Breast epithelium (tissue), 4 donors: ENCODE results near the gene DACT2. TPM values are rescaled to one million over a fixed set of nuclear protein-coding genes. Genes with fewer than 3 reads are reported as not detected.

ENCODE experiments used
- DNase-seq, 2 donors: peaks; one replicate each; pipeline ENCODE4 v3.0.0-alpha.2; 2019; ENCODE audit warnings: low spot score in 2 of 2
- H3K27ac ChIP-seq, 2 donors: fragments of 200-600 bp; sonication (generic) in 1 of 2; one replicate each; pipeline ENCODE4 v1.5.1; 2016 to 2019; ENCODE audit warnings: mild to moderate bottlenecking in 1 of 2
- H3K27me3 ChIP-seq, 2 donors: fragments of 200-600 bp; sonication (generic) in 1 of 2; one replicate each; pipeline versions ENCODE4 v1.5.1 to v1.6.0; 2017 to 2019; ENCODE audit warnings: control low read depth in 1 of 2, mild to moderate bottlenecking in 1 of 2
- H3K36me3 ChIP-seq: fragments of 200-600 bp; one replicate; pipeline ENCODE4 v1.5.1; 2019
- H3K4me1 ChIP-seq, 2 donors: fragments of 200-600 bp; sonication (generic); one replicate each; pipeline ENCODE4 v1.5.1; 2016 to 2019; ENCODE audit warnings: control low read depth in 1 of 2
- H3K4me3 ChIP-seq, 3 donors: fragments of 200-600 bp; sonication (generic); 1 replicate in 2 of 3; 2 replicates in 1 of 3; pipeline ENCODE4 v1.5.1; 2016 to 2019; ENCODE audit warnings: mild to moderate bottlenecking in 3 of 3, moderate library complexity in 2 of 3
- H3K9me3 ChIP-seq, 2 donors: fragments of 200-600 bp; sonication (generic) in 1 of 2; one replicate each; pipeline ENCODE4 v1.5.1; 2016 to 2019; ENCODE audit warnings: control low read depth in 1 of 2
- CTCF ChIP-seq, 3 donors: fragments of 450-650 bp; IDR thresholded peaks; one replicate each; pipeline ENCODE4 v1.5.1; 2016 to 2017; ENCODE audit warnings: antibody characterized with exemption in 3 of 3, mild to moderate bottlenecking in 3 of 3, moderate library complexity in 3 of 3
- POLR2A ChIP-seq: fragments of 450-650 bp; IDR thresholded peaks from one replicate; pipeline ENCODE4 v1.6.1; 2016; ENCODE audit warnings: antibody characterized with exemption, mild to moderate bottlenecking, moderate library complexity
- POLR2AphosphoS5 ChIP-seq, 3 donors: sonication (generic); formaldehyde crosslinking; IDR thresholded peaks; one replicate each; pipeline ENCODE4 v1.6.1; 2017; ENCODE audit warnings: antibody characterized with exemption in 3 of 3
- intact Hi-C: fragments of 100-400 bp; cut with DNase I; formaldehyde crosslinking; loops from one replicate; pipeline ENCODE4 v1.15.1; 2023; ENCODE audit warnings: low total_unique reads
- total RNA-seq, 3 donors: library from RNA; depleted of rRNA; stranded (reverse); fragments of >200 nt; gene quantifications; one replicate each; pipeline ENCODE4 v1.1.0, GENCODE V29; 2016

The DACT2 gene
- total RNA-seq, 3 donors from 2014 or later: 0.32 to 1.0 TPM; not detected in 1

GRCh38 chr6:168274037-168274952, 45.3 kb downstream of the DACT2 start:
- H3K36me3 ChIP-seq: no peaks in the 10 kb centered on the region
- no peak overlapping the region for H3K27ac ChIP-seq
- TF ChIP-seq POLR2AphosphoS5 (IDR thresholded peaks at IDR 0.05) (no peak), POLR2A (no peak), CTCF (IDR thresholded peaks at IDR 0.05) (no peak)
- H3K4me1 ChIP-seq: no peaks in the 10 kb centered on the region
- H3K27me3 ChIP-seq: peaks cover 0 to 12% of the 10 kb centered on the region in 2 donors
- no peak overlapping the region for H3K4me3 ChIP-seq
- DNase-seq: no peak
- no peaks in the 10 kb centered on the region for H3K9me3 ChIP-seq
- intact Hi-C loops: no loop called here

GRCh38 chr6:168273441-168274036, 46.0 kb downstream of the DACT2 start:
- no peak for TF ChIP-seq POLR2AphosphoS5 (IDR thresholded peaks at IDR 0.05)
- DNase-seq: peak in 1 of 2 donors; percentile 36
- Histone ChIP-seq H3K36me3 (no peaks in the 10 kb centered on the region), H3K27me3 (peaks cover 0 to 5% of the 10 kb centered on the region in 2 donors), H3K4me3 (no peak overlapping the region), H3K27ac (no peak overlapping the region), H3K4me1 (no peaks in the 10 kb centered on the region), H3K9me3 (no peaks in the 10 kb centered on the region)
- intact Hi-C loops: no loop called here

- no peak overlapping the region for H3K4me3 ChIP-seq
- H3K36me3 ChIP-seq: no peaks in the 10 kb centered on the region
- no peaks in the 10 kb centered on the region for H3K9me3 ChIP-seq
- intact Hi-C loops: no loop called here
- TF ChIP-seq POLR2A (no peak), POLR2AphosphoS5 (IDR thresholded peaks at IDR 0.05) (no peak), CTCF (IDR thresholded peaks at IDR 0.05) (no peak)
- H3K27ac ChIP-seq: no peak overlapping the region
- peaks cover 0 to 4% of the 10 kb centered on the region in 2 donors for H3K27me3 ChIP-seq
- H3K4me1 ChIP-seq: no peaks in the 10 kb centered on the region
- DNase-seq: peak in 1 of 2 donors; percentile 27
These were observed 46.9 kb downstream of the DACT2 start for GRCh38 chr6:168272415-168273325.

GRCh38 chr6:168270274-168271172, 49.1 kb downstream of the DACT2 start:
- intact Hi-C loops: no loop called here
- Histone ChIP-seq H3K27ac (no peak overlapping the region), H3K9me3 (no peaks in the 10 kb centered on the region), H3K4me1 (no peaks in the 10 kb centered on the region), H3K27me3 (peaks cover 0 to 4% of the 10 kb centered on the region in 2 donors), H3K36me3 (no peaks in the 10 kb centered on the region), H3K4me3 (no peak overlapping the region)
- no peak for DNase-seq
- TF ChIP-seq POLR2AphosphoS5 (IDR thresholded peaks at IDR 0.05): no peak
- no peak for TF ChIP-seq CTCF (IDR thresholded peaks at IDR 0.05)
- no peak for TF ChIP-seq POLR2A
